Activated CD4-positive, alpha-beta T cell treated with anti-CD3 and anti-CD28 coated beads for 36 hours (primary cell): ENCODE measurements around the gene GYS1. TPM values are rescaled to one million over a fixed set of nuclear protein-coding genes. Genes with fewer than 3 reads are reported as not detected.

ENCODE experiments used
- ATAC-seq: fragments of 200-7000 bp; cut with Tn5 transposase; one replicate; pipeline ENCODE4 v1.10.0; 2021; ENCODE audit warnings: mild to moderate bottlenecking, moderate library complexity
- CTCF ChIA-PET: fragments of 350-600 bp; sonication (Branson Sonifier 250); formaldehyde crosslinking; loops from one replicate; lab custom pipeline; 2021; ENCODE audit warnings: antibody characterized with exemption; lab: Charles Lee
- POLR2A ChIA-PET: fragments of 350-600 bp; sonication (Branson Sonifier 250); formaldehyde crosslinking; loops from one replicate; lab custom pipeline; 2021; ENCODE audit warnings: antibody characterized with exemption, inconsistent platforms; lab: Charles Lee
- DNase-seq: peaks from one replicate; pipeline ENCODE4 v3.0.0-alpha.2; 2020
- H3K27ac Mint-ChIP-seq: one replicate; pipeline ENCODE4 v1.8.0; 2021; ENCODE audit warnings: mixed read lengths
- H3K27me3 Mint-ChIP-seq: one replicate; pipeline ENCODE4 v1.8.0; 2021; ENCODE audit warnings: mixed read lengths
- H3K36me3 Mint-ChIP-seq: one replicate; pipeline ENCODE4 v1.8.0; 2021; ENCODE audit warnings: low read depth, mixed read lengths
- H3K4me1 Mint-ChIP-seq: one replicate; pipeline ENCODE4 v1.8.0; 2021; ENCODE audit warnings: mixed read lengths
- H3K4me3 Mint-ChIP-seq: one replicate; pipeline ENCODE4 v1.8.0; 2021; ENCODE audit warnings: mild to moderate bottlenecking, moderate library complexity, mixed read lengths
- H3K9me3 Mint-ChIP-seq: one replicate; pipeline ENCODE4 v1.8.0; 2021; ENCODE audit warnings: low read depth, mixed read lengths
- intact Hi-C, 2 experiments: fragments of 100-400 bp; cut with DNase I in 1 of 2; cut with micrococcal nuclease in 1 of 2; formaldehyde crosslinking; loops; one replicate each; pipeline versions ENCODE4 v1.14.2 to v1.15.1; 2022 to 2024; cut with DNase I, micrococcal nuclease
- total RNA-seq, 2 experiments: library from RNA; stranded (reverse); gene quantifications; one replicate each; pipeline ENCODE4 v1.2.3, GENCODE V29; 2021

Gene GYS1
- total RNA-seq, 2 experiments from 2014 or later, result 80.2 to 102 TPM

- intact Hi-C loops, result loop anchor here in 1 of 2 experiments (1.0 kb wide), 7 partner anchors 11 to 159 kb away; partner anchors contain the start of genes DHDH, FTL, GYS1 and NUCB1
- Mint-ChIP-seq H3K4me3 (peak within 1 kb of the TSS; percentile 74), H3K9me3 (no peaks in the 10 kb centered on the region), H3K4me1 (peaks cover 26% of the 10 kb centered on the region), H3K36me3 (peaks cover 32% of the 10 kb centered on the region), H3K27me3 (no peaks in the 10 kb centered on the region), H3K27ac (peak within 1 kb of the TSS; percentile 87)
- DNase-seq, result peak; percentile 98
- ChIA-PET CTCF (interaction anchor here (0.5 to 1.7 kb wide), 5 partner anchors 10 to 1357 kb away, joined by 3 to 6 read pairs (median 4); partner anchors contain the start of gene RUVBL2), POLR2A (interaction anchor here (0.8 to 1.9 kb wide), 4 partner anchors 9 to 55 kb away, joined by 3 to 12 read pairs (median 6); partner anchors contain the start of gene NUCB1)
- ATAC-seq, result peak; percentile 89
Observed at GRCh38 chr19:48954595-48955307, 38.4 kb downstream of the GYS1 start, which contains the start of gene BAX. TSS of gene BAX (plus strand) at chr19:48954875. CDS start at chr19:48954929, 54 bp downstream.

GRCh38 chr19:48953990-48954594 lies 39.0 kb downstream of the GYS1 start:
- Mint-ChIP-seq H3K9me3 (no peaks in the 10 kb centered on the region), H3K4me3 (peak overlapping the region; percentile 74), H3K4me1 (peaks cover 24% of the 10 kb centered on the region), H3K27ac (peak overlapping the region; percentile 87), H3K36me3 (peaks cover 31% of the 10 kb centered on the region), H3K27me3 (no peaks in the 10 kb centered on the region)
- DNase-seq, result no peak
- ChIA-PET CTCF (interaction anchor here (0.5 to 2.3 kb wide), 6 partner anchors 10 to 1357 kb away, joined by 3 to 6 read pairs (median 4); partner anchors contain the start of gene RUVBL2), POLR2A (interaction anchor here (0.8 to 1.9 kb wide), 4 partner anchors 10 to 54 kb away, joined by 3 to 12 read pairs (median 6); partner anchors contain the start of gene NUCB1)
- intact Hi-C loops, result loop anchor here in 1 of 2 experiments (1.0 kb wide), 7 partner anchors 11 to 159 kb away; partner anchors contain the start of genes DHDH, FTL, GYS1 and NUCB1
- ATAC-seq, result no peak

GRCh38 chr19:48953141-48953540 lies 40.0 kb downstream of the GYS1 start:
- Mint-ChIP-seq H3K4me3 (no peak overlapping the region), H3K4me1 (peaks cover 21% of the 10 kb centered on the region), H3K27me3 (no peaks in the 10 kb centered on the region), H3K27ac (no peak overlapping the region), H3K9me3 (no peaks in the 10 kb centered on the region), H3K36me3 (peaks cover 24% of the 10 kb centered on the region)
- ChIA-PET CTCF (interaction anchor here (0.7 to 2.3 kb wide), 5 partner anchors 9 to 111 kb away, joined by 3 to 6 read pairs (median 3); partner anchors contain the start of gene DHDH), POLR2A (no interaction called here)
- DNase-seq (no peak), ATAC-seq (no peak)
- intact Hi-C loops, result no loop called here

GRCh38 chr19:48950830-48951519 lies 42.1 kb downstream of the GYS1 start:
- Mint-ChIP-seq H3K36me3 (peaks cover 7% of the 10 kb centered on the region), H3K4me3 (no peak overlapping the region), H3K27me3 (no peaks in the 10 kb centered on the region), H3K4me1 (peaks cover 10% of the 10 kb centered on the region), H3K27ac (no peak overlapping the region), H3K9me3 (peaks cover 2% of the 10 kb centered on the region)
- intact Hi-C loops, result no loop called here
- DNase-seq, result no peak
- ATAC-seq, result no peak
- ChIA-PET CTCF (interaction anchor here (1.0 kb wide), 1 partner anchor 20 kb away, joined by 5 read pairs; no protein-coding TSS in a partner anchor), POLR2A (no interaction called here)

- CTCF ChIA-PET, result interaction anchor here (0.7 kb wide), 1 partner anchor 444 kb away, joined by 3 read pairs; no protein-coding TSS in a partner anchor
- intact Hi-C loops, result no loop called here
- Mint-ChIP-seq H3K9me3 (peaks cover 2% of the 10 kb centered on the region), H3K27me3 (no peaks in the 10 kb centered on the region), H3K27ac (no peak overlapping the region), H3K4me3 (no peak overlapping the region), H3K4me1 (peaks cover 4% of the 10 kb centered on the region), H3K36me3 (no peaks in the 10 kb centered on the region)
- ATAC-seq (no peak), DNase-seq (no peak)
- POLR2A ChIA-PET, result no interaction called here
Observed at GRCh38 chr19:48950159-48950558, 43.0 kb downstream of the GYS1 start.

GRCh38 chr19:48947258-48947542 lies 45.9 kb downstream of the GYS1 start:
- no peak overlapping the region for H3K4me3 Mint-ChIP-seq
- CTCF ChIA-PET, result interaction anchor here (0.7 kb wide), 1 partner anchor 26 kb away, joined by 4 read pairs; no protein-coding TSS in a partner anchor
- DNase-seq (no peak), ATAC-seq (no peak)
- no peaks in the 10 kb centered on the region for H3K27me3 Mint-ChIP-seq
- no peak overlapping the region for H3K27ac Mint-ChIP-seq
- H3K36me3 Mint-ChIP-seq, result no peaks in the 10 kb centered on the region
- H3K4me1 Mint-ChIP-seq, result no peaks in the 10 kb centered on the region
- intact Hi-C loops, result no loop called here
- POLR2A ChIA-PET, result no interaction called here
- peaks cover 2% of the 10 kb centered on the region for H3K9me3 Mint-ChIP-seq

GRCh38 chr19:48946463-48947257 lies 46.4 kb downstream of the GYS1 start:
- ATAC-seq (no peak), DNase-seq (no peak)
- POLR2A ChIA-PET, result interaction anchor here (1.1 kb wide), 1 partner anchor 71 kb away, joined by 3 read pairs; no protein-coding TSS in a partner anchor
- no peaks in the 10 kb centered on the region for H3K36me3 Mint-ChIP-seq
- intact Hi-C loops, result no loop called here
- H3K4me3 Mint-ChIP-seq, result no peak overlapping the region
- CTCF ChIA-PET, result interaction anchor here (0.7 kb wide), 2 partner anchors 25 kb away, joined by 4 to 5 read pairs; no protein-coding TSS in a partner anchor
- no peaks in the 10 kb centered on the region for H3K27me3 Mint-ChIP-seq
- H3K4me1 Mint-ChIP-seq, result no peaks in the 10 kb centered on the region
- no peak overlapping the region for H3K27ac Mint-ChIP-seq
- H3K9me3 Mint-ChIP-seq, result peaks cover 2% of the 10 kb centered on the region

- Mint-ChIP-seq H3K36me3 (peaks cover 3% of the 10 kb centered on the region), H3K27ac (no peak overlapping the region), H3K4me3 (no peak overlapping the region), H3K27me3 (no peaks in the 10 kb centered on the region), H3K9me3 (peaks cover 5% of the 10 kb centered on the region), H3K4me1 (no peaks in the 10 kb centered on the region)
- intact Hi-C loops, result no loop called here
- ChIA-PET POLR2A (interaction anchor here (1.1 kb wide), 1 partner anchor 70 kb away, joined by 3 read pairs; no protein-coding TSS in a partner anchor), CTCF (interaction anchor here (0.7 to 0.8 kb wide), 2 partner anchors 25 to 26 kb away, joined by 3 to 5 read pairs; no protein-coding TSS in a partner anchor)
- DNase-seq (no peak), ATAC-seq (no peak)
Observed at GRCh38 chr19:48945817-48946216, 47.3 kb downstream of the GYS1 start.

GRCh38 chr19:48945415-48945814 lies 47.7 kb downstream of the GYS1 start:
- POLR2A ChIA-PET, result no interaction called here
- H3K4me3 Mint-ChIP-seq, result no peak overlapping the region
- no peaks in the 10 kb centered on the region for H3K4me1 Mint-ChIP-seq
- peaks cover 5% of the 10 kb centered on the region for H3K9me3 Mint-ChIP-seq
- ATAC-seq, result no peak
- H3K27me3 Mint-ChIP-seq, result no peaks in the 10 kb centered on the region
- no peak for DNase-seq
- H3K36me3 Mint-ChIP-seq, result peaks cover 6% of the 10 kb centered on the region
- CTCF ChIA-PET, result interaction anchor here (0.8 kb wide), 1 partner anchor 25 kb away, joined by 3 read pairs; no protein-coding TSS in a partner anchor
- no peak overlapping the region for H3K27ac Mint-ChIP-seq
- intact Hi-C loops, result no loop called here

GRCh38 chr19:48943081-48943480 lies 50.0 kb downstream of the GYS1 start:
- Mint-ChIP-seq H3K27ac (no peak overlapping the region), H3K36me3 (peaks cover 7% of the 10 kb centered on the region), H3K4me3 (no peak overlapping the region), H3K27me3 (no peaks in the 10 kb centered on the region), H3K4me1 (no peaks in the 10 kb centered on the region), H3K9me3 (peaks cover 5% of the 10 kb centered on the region)
- intact Hi-C loops, result no loop called here
- ChIA-PET CTCF (interaction anchor here (1.1 to 1.4 kb wide), 3 partner anchors 11 to 163 kb away, joined by 3 to 7 read pairs (median 4); no protein-coding TSS in a partner anchor), POLR2A (interaction anchor here (0.6 kb wide), 1 partner anchor 530 kb away, joined by 3 read pairs; no protein-coding TSS in a partner anchor)
- ATAC-seq (no peak), DNase-seq (no peak)
